Measurements from ENCODE around the gene C16orf89. TPM values are rescaled to one million over a fixed set of nuclear protein-coding genes. Genes with fewer than 3 reads are reported as not detected.
A peak's percentile ranks its signal among the peaks of the same experiment; 100 is the strongest.
"Not testable (repeated sequence)": the region's sequence is repeated elsewhere in the genome, so short reads cannot be mapped to it uniquely, and the experiment has no call there.

Gene C16orf89
- total RNA-seq (2021; ENCODE audit: unreplicated experiment) (0.49 TPM), Bru-seq, nascent RNA (percentile 4 among the genes with signal in this experiment), BruChase-seq, experiment 1, labeled RNA remaining after a 6-hour chase (percentile 4 among the genes with signal in this experiment), BruChase-seq, experiment 2, labeled RNA remaining after a 2-hour chase (percentile 4 among the genes with signal in this experiment)
- not detected in 2 replicates for polyA plus RNA-seq (2012)
- long read RNA-seq = 0 reads

GRCh38 chr16:5065813-5066212, at the start of gene C16orf89:
C16orf89 (minus strand) TSS chr16:5065956; CDS start chr16:5065908, 48 bp downstream.
- BruUV-seq (replicated peaks) = no TSS peak
- no peak for DNase-seq (ENCODE audit: low read depth, low spot score)
- intact Hi-C loops (cut with micrococcal nuclease) = no loop called here
- RAD21 ChIA-PET (ENCODE audit: low non-redundant PET in 1 of 2, low total read pairs in 2 of 2, uncharacterized antibody in 2 of 2, unreplicated experiment in 2 of 2) = no interaction called here
- CTCF ChIA-PET = no interaction called here
- Histone ChIP-seq H3K79me2 (ENCODE audit: insufficient read depth, low read length) (no peaks in the 10 kb centered on the region), H3K4me2 (ENCODE audit: low read length) (no peak within 1 kb of the TSS), H2AFZ (ENCODE audit: low read depth, low read length, poor library complexity, severe bottlenecking) (no peak within 1 kb of the TSS), H3K27me3 (ENCODE audit: insufficient read depth, low read length) (peaks cover 15% of the 10 kb centered on the region; the same call in 1 of the 2 replicates), H3K9ac (ENCODE audit: low read length) (no peak within 1 kb of the TSS), H4K20me1 (ENCODE audit: insufficient read depth) (no peaks in the 10 kb centered on the region), H3K27ac (ENCODE audit: low read depth, low read length) (no peak within 1 kb of the TSS), H3K4me1 (ENCODE audit: control insufficient read depth in 1 of 2, insufficient read depth in 2 of 2, low read length in 2 of 2) (no peaks in the 10 kb centered on the region), H3K9me3 (ENCODE audit: control insufficient read depth in 1 of 2, insufficient read depth in 1 of 2, low read depth in 1 of 2, low read length in 2 of 2) (no peaks in the 10 kb centered on the region), H3K9me2 (ENCODE audit: insufficient read depth) (no peaks in the 10 kb centered on the region), H3K4me3 (replicated peaks in 1 of 2; ENCODE audit: low read depth in 1 of 2, low read length in 2 of 2) (no peak within 1 kb of the TSS), H3K36me3 (ENCODE audit: control insufficient read depth in 1 of 2, insufficient read depth in 2 of 2, low read length in 2 of 2) (no peaks in the 10 kb centered on the region)
- no peak for TF ChIP-seq SIN3A (IDR thresholded peaks at IDR 0.05; ENCODE audit: low read depth)
- TF ChIP-seq EZH2phosphoT487 (IDR thresholded peaks at IDR 0.05; ENCODE audit: borderline replicate concordance) = no peak
- no peak for TF ChIP-seq EZH2 (IDR thresholded peaks at IDR 0.05)
- TF ChIP-seq REST (IDR thresholded peaks at IDR 0.05; ENCODE audit: low read depth) = no peak
- TF ChIP-seq CTCF (IDR thresholded peaks at IDR 0.05 in 2 of 3, conservative IDR thresholded peaks at IDR 0.05 in 1 of 3; ENCODE audit: borderline replicate concordance in 1 of 3, insufficient read depth in 1 of 3, low read depth in 2 of 3, low read length in 2 of 3) = no peak
- no peak for TF ChIP-seq FOSL1 (IDR thresholded peaks at IDR 0.05; ENCODE audit: low read depth)
- TF ChIP-seq SP1 (IDR thresholded peaks at IDR 0.05; ENCODE audit: low read depth) = no peak
- no peak for TF ChIP-seq TCF7L2 (IDR thresholded peaks at IDR 0.05; ENCODE audit: borderline replicate concordance, extremely low read depth, insufficient read depth, insufficient read length)
- no peak for TF ChIP-seq RAD21 (IDR thresholded peaks at IDR 0.05; ENCODE audit: low read depth)
- TF ChIP-seq ZBTB33 (IDR thresholded peaks at IDR 0.05; ENCODE audit: extremely low read depth, insufficient replicate concordance, low read length) = no peak
- TF ChIP-seq JUND (IDR thresholded peaks at IDR 0.05) = no peak
- TF ChIP-seq ELF1 (IDR thresholded peaks at IDR 0.05; ENCODE audit: borderline replicate concordance, low read depth) = no peak
- POLR2A ChIA-PET = no interaction called here
- ATAC-seq = no peak

- H3K9ac ChIP-seq (ENCODE audit: low read length); DNase-seq (ENCODE audit: low read depth, low spot score); RAD21 ChIA-PET (ENCODE audit: low non-redundant PET in 1 of 2, low total read pairs in 2 of 2, uncharacterized antibody in 2 of 2, unreplicated experiment in 2 of 2); H3K79me2 ChIP-seq (ENCODE audit: insufficient read depth, low read length); H3K27me3 ChIP-seq (ENCODE audit: insufficient read depth, low read length); H3K4me3 ChIP-seq (replicated peaks in 1 of 2; ENCODE audit: low read depth in 1 of 2, low read length in 2 of 2); BruUV-seq (replicated peaks); CTCF ChIA-PET; POLR2A ChIA-PET; H2AFZ ChIP-seq (ENCODE audit: low read depth, low read length, poor library complexity, severe bottlenecking); H3K4me2 ChIP-seq (ENCODE audit: low read length); H3K36me3 ChIP-seq (ENCODE audit: control insufficient read depth in 1 of 2, insufficient read depth in 2 of 2, low read length in 2 of 2); H3K9me2 ChIP-seq (ENCODE audit: insufficient read depth); H3K9me3 ChIP-seq (ENCODE audit: control insufficient read depth in 1 of 2, insufficient read depth in 1 of 2, low read depth in 1 of 2, low read length in 2 of 2); H3K27ac ChIP-seq (ENCODE audit: low read depth, low read length); ATAC-seq; H4K20me1 ChIP-seq (ENCODE audit: insufficient read depth); H3K4me1 ChIP-seq (ENCODE audit: control insufficient read depth in 1 of 2, insufficient read depth in 2 of 2, low read length in 2 of 2); intact Hi-C loops (cut with micrococcal nuclease): not testable (repeated sequence)
Observed at GRCh38 chr16:5110933-5111332, 45.2 kb upstream of the C16orf89 start.
